Transverse colon (tissue), 4 donors: ENCODE measurements around the gene TXNDC17.

ENCODE experiments used
- CTCF ChIP-seq, 5 experiments: fragments of 200-600 bp in 3 of 5; fragments of 450-650 bp in 2 of 5; sonication (generic) in 3 of 5; IDR thresholded peaks; 1 replicate in 2 of 5; 2 replicates in 3 of 5; pipeline ENCODE4 v1.5.1; 2016 to 2017; ENCODE audit warnings: antibody characterized with exemption in 5 of 5, inconsistent platforms in 3 of 5, mild to moderate bottlenecking in 2 of 5, moderate library complexity in 1 of 5
- EP300 ChIP-seq: sonication (generic); formaldehyde crosslinking; IDR thresholded peaks from one replicate; pipeline ENCODE4 v1.6.1; 2017; ENCODE audit warnings: antibody characterized with exemption, low read depth
- POLR2AphosphoS5 ChIP-seq, 3 donors: sonication (generic); formaldehyde crosslinking; IDR thresholded peaks; one replicate each; pipeline ENCODE4 v1.6.1; 2016; ENCODE audit warnings: antibody characterized with exemption in 3 of 3

- no peak for TF ChIP-seq CTCF (IDR thresholded peaks at IDR 0.05)
- TF ChIP-seq EP300, result no peak
- TF ChIP-seq POLR2AphosphoS5 (IDR thresholded peaks at IDR 0.05), result no peak
These were observed 43.0 kb downstream of the TXNDC17 start for GRCh38 chr17:6683730-6684459.
